Fibroblast of lung (primary cell): ENCODE data around the gene PSMD8. TPM values are rescaled to one million over a fixed set of nuclear protein-coding genes. Genes with fewer than 3 reads are reported as not detected.

ENCODE experiments used
- DNase-seq, 2 donors: peaks; one replicate each; pipeline versions ENCODE4 v3.0.0 to v3.0.0-alpha.2; 2010; ENCODE audit warnings: low read depth in 2 of 2
- H2AFZ ChIP-seq: 2 replicates; pipeline ENCODE4 v1.5.1; 2012; ENCODE audit warnings: low read length, control low read depth, inconsistent platforms
- H3K27ac ChIP-seq: 2 replicates; pipeline ENCODE4 v1.5.1; 2011; ENCODE audit warnings: low read length, control low read depth; ENCODE audit not compliant: insufficient read depth
- H3K27me3 ChIP-seq: 2 replicates; pipeline ENCODE4 v1.5.1; 2011; ENCODE audit warnings: mild to moderate bottlenecking, low read length; ENCODE audit not compliant: control insufficient read depth, insufficient read depth
- H3K36me3 ChIP-seq: 2 replicates; pipeline ENCODE4 v1.5.1; 2011; ENCODE audit warnings: low read length; ENCODE audit not compliant: control insufficient read depth, insufficient read depth
- H3K4me1 ChIP-seq: 2 replicates; pipeline ENCODE4 v1.5.1; 2011; ENCODE audit warnings: low read length; ENCODE audit not compliant: control insufficient read depth, insufficient read depth; ENCODE audit errors: extremely low read depth
- H3K4me2 ChIP-seq: 2 replicates; pipeline ENCODE4 v1.5.1; 2011; ENCODE audit warnings: low read length, control low read depth; ENCODE audit not compliant: insufficient read depth; ENCODE audit errors: extremely low read depth
- H3K4me3 ChIP-seq, 4 experiments: fragments of 200-600 bp in 1 of 4; sonication (generic) in 1 of 4; replicated peaks in 1 of 4; 2 replicates each; pipeline ENCODE4 v1.5.1; 2011 to 2016; ENCODE audit warnings: low read length in 4 of 4, low read depth in 3 of 4, mild to moderate bottlenecking in 3 of 4, control low read depth in 2 of 4, inconsistent platforms in 1 of 4, mixed read lengths in 1 of 4; ENCODE audit not compliant: insufficient read depth in 1 of 4; ENCODE audit errors: control extremely low read depth in 1 of 4
- H3K79me2 ChIP-seq: 2 replicates; pipeline ENCODE4 v1.5.1; 2012; ENCODE audit warnings: mild to moderate bottlenecking, low read length, inconsistent platforms; ENCODE audit not compliant: control insufficient read depth, insufficient read depth
- H3K9ac ChIP-seq: 2 replicates; pipeline ENCODE4 v1.5.1; 2011; ENCODE audit warnings: mild to moderate bottlenecking, low read length, control low read depth; ENCODE audit not compliant: insufficient read depth
- H3K9me3 ChIP-seq: 2 replicates; pipeline ENCODE4 v1.5.1; 2012; ENCODE audit warnings: low read depth, low read length; ENCODE audit not compliant: control insufficient read depth, insufficient read depth
- H4K20me1 ChIP-seq: 2 replicates; pipeline ENCODE4 v1.5.1; 2011; ENCODE audit warnings: low read length; ENCODE audit not compliant: control insufficient read depth, insufficient read depth; ENCODE audit errors: extremely low read depth
- EZH2 ChIP-seq: IDR thresholded peaks from 2 replicates; pipeline ENCODE4 v1.5.1; 2012; ENCODE audit warnings: low read length, control low read depth, mild to moderate bottlenecking; ENCODE audit errors: missing control alignments
- polyA plus RNA-seq, 2 donors: library from polyadenylated mRNA; depleted of rRNA in 1 of 2; stranded (reverse) in 1 of 2; unstranded in 1 of 2; fragments of >200 nt; gene quantifications; 2 replicates each; pipeline ENCODE4 v1.2.1, GENCODE V29; 2011 to 2012; ENCODE audit warnings: missing spikeins in 1 of 2
- total RNA-seq: library from RNA; depleted of rRNA; stranded (reverse); fragments of >200 nt; gene quantifications from 2 replicates; pipeline ENCODE4 v1.2.1, GENCODE V29; 2014
- TF ChIP-seq, protein P1 (sequence below), 2 donors: IDR thresholded peaks in 1 of 2; conservative IDR thresholded peaks in 1 of 2; 1 replicate in 1 of 2; 2 replicates in 1 of 2; pipeline ENCODE4 v1.5.1; 2011 to 2012; ENCODE audit warnings: low read length in 2 of 2, control low read depth in 1 of 2, inconsistent platforms in 1 of 2, low read depth in 1 of 2, mild to moderate bottlenecking in 1 of 2

Gene PSMD8
- total and polyA plus RNA-seq, 2 donors (not counting 1 experiment from before 2014, with no cell fraction given): 217 to 287 TPM

GRCh38 chr19:38402967-38403674 lies 28.8 kb downstream of the PSMD8 start, which contains the start of gene FAM98C:
FAM98C (plus strand) TSS chr19:38403093; CDS start chr19:38403154, 61 bp downstream.
- Histone ChIP-seq H3K36me3 (peaks cover 2% of the 10 kb centered on the region), H3K79me2 (no peaks in the 10 kb centered on the region), H2AFZ (peak within 1 kb of the TSS; percentile 78), H3K27me3 (no peaks in the 10 kb centered on the region), H3K4me3 (peak within 1 kb of the TSS; percentile 67 to 96 (median 88)), H4K20me1 (no peaks in the 10 kb centered on the region), H3K4me1 (no peaks in the 10 kb centered on the region), H3K9me3 (no peaks in the 10 kb centered on the region), H3K4me2 (peak within 1 kb of the TSS; percentile 88), H3K27ac (peak within 1 kb of the TSS; percentile 44), H3K9ac (peak within 1 kb of the TSS; percentile 65)
- TF ChIP-seq, protein P1, sequence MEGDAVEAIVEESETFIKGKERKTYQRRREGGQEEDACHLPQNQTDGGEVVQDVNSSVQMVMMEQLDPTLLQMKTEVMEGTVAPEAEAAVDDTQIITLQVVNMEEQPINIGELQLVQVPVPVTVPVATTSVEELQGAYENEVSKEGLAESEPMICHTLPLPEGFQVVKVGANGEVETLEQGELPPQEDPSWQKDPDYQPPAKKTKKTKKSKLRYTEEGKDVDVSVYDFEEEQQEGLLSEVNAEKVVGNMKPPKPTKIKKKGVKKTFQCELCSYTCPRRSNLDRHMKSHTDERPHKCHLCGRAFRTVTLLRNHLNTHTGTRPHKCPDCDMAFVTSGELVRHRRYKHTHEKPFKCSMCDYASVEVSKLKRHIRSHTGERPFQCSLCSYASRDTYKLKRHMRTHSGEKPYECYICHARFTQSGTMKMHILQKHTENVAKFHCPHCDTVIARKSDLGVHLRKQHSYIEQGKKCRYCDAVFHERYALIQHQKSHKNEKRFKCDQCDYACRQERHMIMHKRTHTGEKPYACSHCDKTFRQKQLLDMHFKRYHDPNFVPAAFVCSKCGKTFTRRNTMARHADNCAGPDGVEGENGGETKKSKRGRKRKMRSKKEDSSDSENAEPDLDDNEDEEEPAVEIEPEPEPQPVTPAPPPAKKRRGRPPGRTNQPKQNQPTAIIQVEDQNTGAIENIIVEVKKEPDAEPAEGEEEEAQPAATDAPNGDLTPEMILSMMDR (conservative IDR thresholded peaks at IDR 0.05 in 1 of 2, IDR thresholded peaks at IDR 0.05 in 1 of 2; ENCODE audit: low read depth in 1 of 2, low read length in 2 of 2): peak; percentile 68 to 77
- TF ChIP-seq EZH2: no peak
- DNase-seq: peak; percentile 90 to 95

- DNase-seq: no peak
- H3K4me3 ChIP-seq: no peak overlapping the region
Observed at GRCh38 chr19:38404858-38405257, 30.5 kb downstream of the PSMD8 start.

DNA sequence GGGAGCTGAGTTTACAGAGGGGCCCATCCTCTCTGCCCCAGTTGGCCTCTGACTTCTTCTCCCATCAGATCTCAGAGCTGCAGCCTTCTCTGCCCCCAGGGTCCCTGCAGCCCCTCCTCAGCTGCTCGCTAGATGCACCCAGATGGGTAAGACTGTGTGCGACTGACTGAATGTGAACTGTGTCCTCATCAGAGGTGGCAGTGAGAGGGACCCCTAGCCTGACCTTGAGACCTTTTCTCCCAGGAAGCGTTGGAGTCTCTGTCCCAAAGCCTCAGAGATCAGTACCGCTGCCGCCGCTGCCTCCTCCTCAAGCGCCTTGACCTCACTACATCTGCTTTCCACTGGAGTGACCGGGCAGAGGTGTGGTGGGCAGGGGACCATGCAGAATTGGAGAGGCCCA lies 30.9 kb downstream of the PSMD8 start:
- no peaks in the 10 kb centered on the region for H3K79me2 ChIP-seq
- H3K36me3 ChIP-seq: peaks cover 2% of the 10 kb centered on the region
- TF ChIP-seq, protein P1 (conservative IDR thresholded peaks at IDR 0.05 in 1 of 2, IDR thresholded peaks at IDR 0.05 in 1 of 2; ENCODE audit: low read depth in 1 of 2, low read length in 2 of 2): no peak
- TF ChIP-seq EZH2: no peak
- no peak overlapping the region for H3K4me3 ChIP-seq
- no peak for DNase-seq
- no peaks in the 10 kb centered on the region for H3K27me3 ChIP-seq
- H3K4me1 ChIP-seq: no peaks in the 10 kb centered on the region
- H3K4me2 ChIP-seq: no peak overlapping the region
- H3K9ac ChIP-seq: no peak overlapping the region
- H3K9me3 ChIP-seq: no peaks in the 10 kb centered on the region
- H4K20me1 ChIP-seq: no peaks in the 10 kb centered on the region
- H3K27ac ChIP-seq: no peak overlapping the region
- no peak overlapping the region for H2AFZ ChIP-seq

More at GRCh38 chr19:38404858-38405257, 30.5 kb downstream of the PSMD8 start:
- Histone ChIP-seq H3K4me1 (no peaks in the 10 kb centered on the region), H2AFZ (no peak overlapping the region), H3K27ac (no peak overlapping the region), H3K9me3 (no peaks in the 10 kb centered on the region), H4K20me1 (no peaks in the 10 kb centered on the region), H3K4me2 (no peak overlapping the region), H3K27me3 (no peaks in the 10 kb centered on the region), H3K36me3 (peaks cover 2% of the 10 kb centered on the region), H3K9ac (no peak overlapping the region), H3K79me2 (no peaks in the 10 kb centered on the region)
- TF ChIP-seq, protein P1 (conservative IDR thresholded peaks at IDR 0.05 in 1 of 2, IDR thresholded peaks at IDR 0.05 in 1 of 2; ENCODE audit: low read depth in 1 of 2, low read length in 2 of 2): no peak
- no peak for TF ChIP-seq EZH2
